HS-5 (cell line): ENCODE results near the gene TSPAN3.

Source experiments
- DNase-seq: peaks from one replicate; pipeline ENCODE4 v3.0.0-alpha.2; 2012; ENCODE audit warnings: low read depth

Gene TSPAN3

GRCh38 chr15:77033729-77034671 lies 36.9 kb downstream of the TSPAN3 start:
- DNase-seq, result no peak

- no peak for DNase-seq
Measured at GRCh38 chr15:77033417-77033728, 37.5 kb downstream of the TSPAN3 start.

GRCh38 chr15:77032647-77033416 lies 38.1 kb downstream of the TSPAN3 start:
- DNase-seq, result no peak

GRCh38 chr15:77032052-77032646 lies 38.8 kb downstream of the TSPAN3 start:
- no peak for DNase-seq

GRCh38 chr15:77031376-77032050 lies 39.4 kb downstream of the TSPAN3 start:
- no peak for DNase-seq

GRCh38 chr15:77030928-77031375 lies 40.0 kb downstream of the TSPAN3 start:
- DNase-seq, result no peak

GRCh38 chr15:77030048-77030927 lies 40.6 kb downstream of the TSPAN3 start:
- no peak for DNase-seq

- no peak for DNase-seq
Measured at GRCh38 chr15:77029166-77030047, 41.5 kb downstream of the TSPAN3 start.

- no peak for DNase-seq
Measured at GRCh38 chr15:77028451-77029165, 42.3 kb downstream of the TSPAN3 start.

GRCh38 chr15:77027697-77028450 lies 43.0 kb downstream of the TSPAN3 start:
- no peak for DNase-seq

GRCh38 chr15:77027111-77027696 lies 43.7 kb downstream of the TSPAN3 start:
- DNase-seq, result no peak

GRCh38 chr15:77026501-77027110 lies 44.3 kb downstream of the TSPAN3 start:
- no peak for DNase-seq

GRCh38 chr15:77025941-77026411 lies 44.9 kb downstream of the TSPAN3 start:
- DNase-seq, result no peak

- no peak for DNase-seq
Measured at GRCh38 chr15:77025083-77025901, 45.6 kb downstream of the TSPAN3 start.

GRCh38 chr15:77024273-77025082 lies 46.4 kb downstream of the TSPAN3 start:
- DNase-seq, result no peak
